Measurements from ENCODE around the gene TECPR2.

TECPR2 gene

GRCh38 chr14:102492531-102492910 is 129.8 kb downstream of the TECPR2 start:
- H4K20me1 ChIP-seq (ENCODE audit: control insufficient read depth, insufficient read depth, low read depth, low read length) = no peaks in the 10 kb centered on the region
- no peak for TF ChIP-seq EZH2phosphoT487 (IDR thresholded peaks at IDR 0.05; ENCODE audit: borderline replicate concordance, low read length)
- H3K9me3 ChIP-seq (ENCODE audit: control insufficient read depth, insufficient read depth, low read length) = no peaks in the 10 kb centered on the region
- no peaks in the 10 kb centered on the region for H3K9me2 ChIP-seq (replicated peaks; ENCODE audit: control insufficient read depth, low read length)
- H3K36me3 ChIP-seq (ENCODE audit: control insufficient read depth, low read length) = no peaks in the 10 kb centered on the region
- H3K4me3 ChIP-seq (ENCODE audit: low read length) = no peak overlapping the region
- H3K4me2 ChIP-seq (ENCODE audit: low read length) = no peak overlapping the region
- no peaks in the 10 kb centered on the region for H3K79me2 ChIP-seq (ENCODE audit: control insufficient read depth, low read length)
- H3F3A ChIP-seq (ENCODE audit: control insufficient read depth, insufficient read depth) = no peaks in the 10 kb centered on the region
- H3K4me1 ChIP-seq (ENCODE audit: control insufficient read depth, low read length) = no peaks in the 10 kb centered on the region
- no peaks in the 10 kb centered on the region for H3K27me3 ChIP-seq (ENCODE audit: control insufficient read depth, low read length)
- no peak overlapping the region for H3K27ac ChIP-seq (ENCODE audit: low read depth, low read length)

GRCh38 chr14:102493096-102493495 is 130.4 kb downstream of the TECPR2 start:
- no peak overlapping the region for H3K27ac ChIP-seq (ENCODE audit: low read depth, low read length)

DNA sequence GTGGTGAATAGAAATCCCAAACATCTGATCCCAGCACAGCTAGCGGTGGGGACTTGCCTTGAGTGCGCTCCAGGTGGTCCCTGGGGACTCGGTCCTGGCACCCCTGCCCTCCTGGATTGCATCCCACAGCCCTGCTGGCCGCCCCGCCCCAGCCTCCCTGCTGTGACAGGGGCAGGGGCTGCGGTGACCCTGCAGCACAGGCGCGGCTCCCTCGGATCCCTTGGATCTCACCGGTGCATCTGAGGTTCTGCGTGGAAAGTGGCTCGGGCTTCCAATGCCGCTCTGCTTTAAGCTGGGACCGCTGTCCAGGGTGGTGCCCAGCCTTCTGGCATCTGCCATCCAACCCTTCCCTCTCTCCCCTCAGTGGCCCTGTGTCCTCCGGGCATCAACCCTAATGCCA is 130.8 kb downstream of the TECPR2 start:
- no peak overlapping the region for H3K4me3 ChIP-seq (ENCODE audit: low read length)
- H3K9me3 ChIP-seq (ENCODE audit: control insufficient read depth, insufficient read depth, low read length) = no peaks in the 10 kb centered on the region
- no peaks in the 10 kb centered on the region for H4K20me1 ChIP-seq (ENCODE audit: control insufficient read depth, insufficient read depth, low read depth, low read length)
- H3K27me3 ChIP-seq (ENCODE audit: control insufficient read depth, low read length) = no peaks in the 10 kb centered on the region
- TF ChIP-seq EZH2phosphoT487 (IDR thresholded peaks at IDR 0.05; ENCODE audit: borderline replicate concordance, low read length) (no peak), CTCF (IDR thresholded peaks at IDR 0.05; ENCODE audit: low read depth, low read length, poor library complexity, severe bottlenecking) (no peak)
- no peak overlapping the region for H3K4me2 ChIP-seq (ENCODE audit: low read length)
- H3K9me2 ChIP-seq (replicated peaks; ENCODE audit: control insufficient read depth, low read length) = no peaks in the 10 kb centered on the region
- peaks cover 4% of the 10 kb centered on the region; the same call in 1 of the 2 replicates for H3K36me3 ChIP-seq (ENCODE audit: control insufficient read depth, low read length)
- H3K79me2 ChIP-seq (ENCODE audit: control insufficient read depth, low read length) = no peaks in the 10 kb centered on the region
- H3K4me1 ChIP-seq (ENCODE audit: control insufficient read depth, low read length) = no peaks in the 10 kb centered on the region
- H3K27ac ChIP-seq (ENCODE audit: low read depth, low read length) = no peak overlapping the region
- H3F3A ChIP-seq (ENCODE audit: control insufficient read depth, insufficient read depth) = no peaks in the 10 kb centered on the region

More at GRCh38 chr14:102493096-102493495, 130.4 kb downstream of the TECPR2 start:
- H3K36me3 ChIP-seq (ENCODE audit: control insufficient read depth, low read length) = no peaks in the 10 kb centered on the region
- H3K79me2 ChIP-seq (ENCODE audit: control insufficient read depth, low read length) = no peaks in the 10 kb centered on the region
- no peaks in the 10 kb centered on the region for H3F3A ChIP-seq (ENCODE audit: control insufficient read depth, insufficient read depth)
- no peak overlapping the region for H3K4me3 ChIP-seq (ENCODE audit: low read length)
- H4K20me1 ChIP-seq (ENCODE audit: control insufficient read depth, insufficient read depth, low read depth, low read length) = no peaks in the 10 kb centered on the region
- TF ChIP-seq EZH2phosphoT487 (IDR thresholded peaks at IDR 0.05; ENCODE audit: borderline replicate concordance, low read length) (no peak), CTCF (IDR thresholded peaks at IDR 0.05; ENCODE audit: low read depth, low read length, poor library complexity, severe bottlenecking) (no peak)
- no peaks in the 10 kb centered on the region for H3K9me3 ChIP-seq (ENCODE audit: control insufficient read depth, insufficient read depth, low read length)
- H3K9me2 ChIP-seq (replicated peaks; ENCODE audit: control insufficient read depth, low read length) = no peaks in the 10 kb centered on the region
- H3K4me2 ChIP-seq (ENCODE audit: low read length) = no peak overlapping the region
- no peaks in the 10 kb centered on the region for H3K4me1 ChIP-seq (ENCODE audit: control insufficient read depth, low read length)
- no peaks in the 10 kb centered on the region for H3K27me3 ChIP-seq (ENCODE audit: control insufficient read depth, low read length)

- H3K27ac ChIP-seq (ENCODE audit: low read depth, low read length) = no peak overlapping the region
- H3K36me3 ChIP-seq (ENCODE audit: control insufficient read depth, low read length) = peaks cover 8% of the 10 kb centered on the region; the same call in 1 of the 2 replicates
- H3K9me3 ChIP-seq (ENCODE audit: control insufficient read depth, insufficient read depth, low read length) = no peaks in the 10 kb centered on the region
- no peak overlapping the region for H3K4me2 ChIP-seq (ENCODE audit: low read length)
- H3K27me3 ChIP-seq (ENCODE audit: control insufficient read depth, low read length) = no peaks in the 10 kb centered on the region
- H3K9me2 ChIP-seq (replicated peaks; ENCODE audit: control insufficient read depth, low read length) = no peaks in the 10 kb centered on the region
- no peaks in the 10 kb centered on the region for H4K20me1 ChIP-seq (ENCODE audit: control insufficient read depth, insufficient read depth, low read depth, low read length)
- no peaks in the 10 kb centered on the region for H3K4me1 ChIP-seq (ENCODE audit: control insufficient read depth, low read length)
- H3K79me2 ChIP-seq (ENCODE audit: control insufficient read depth, low read length) = no peaks in the 10 kb centered on the region
- no peaks in the 10 kb centered on the region for H3F3A ChIP-seq (ENCODE audit: control insufficient read depth, insufficient read depth)
- TF ChIP-seq CTCF (IDR thresholded peaks at IDR 0.05; ENCODE audit: low read depth, low read length, poor library complexity, severe bottlenecking) (no peak), EZH2phosphoT487 (IDR thresholded peaks at IDR 0.05; ENCODE audit: borderline replicate concordance, low read length) (no peak)
- H3K4me3 ChIP-seq (ENCODE audit: low read length) = no peak overlapping the region
Measured at GRCh38 chr14:102495491-102496330, 133.0 kb downstream of the TECPR2 start.

All from DOHH2 (cell line).